OCI-LY7 (cell line): ENCODE measurements around the gene FAM216A. TPM values are rescaled to one million over a fixed set of nuclear protein-coding genes. Genes with fewer than 3 reads are reported as not detected.

Source experiments
- BruUV-seq: library from RNA; stranded (reverse); fragments of 400-500 nt; replicated peaks from 2 replicates; lab custom pipeline; 2021; lab: Mats Ljungman, UMichigan
- CTCF ChIA-PET: fragments of 300-600 bp; sonication (Branson Sonifier 250); formaldehyde crosslinking; loops from one replicate; lab custom pipeline; 2022; ENCODE audit warnings: antibody characterized with exemption; ENCODE audit not compliant: unreplicated experiment; lab: Charles Lee
- POLR2A ChIA-PET: fragments of 300-600 bp; sonication (Branson Sonifier 250); formaldehyde crosslinking; loops from one replicate; lab custom pipeline; 2022; ENCODE audit warnings: antibody characterized with exemption; lab: Charles Lee
- DNase-seq: peaks from one replicate; pipeline ENCODE4 v3.0.0-alpha.2; 2015; ENCODE audit warnings: low spot score
- H2AFZ ChIP-seq: fragments of 200-600 bp; sonication (generic), shearing (Covaris generic); 2 replicates; pipeline ENCODE4 v1.6.1; 2014; ENCODE audit warnings: mild to moderate bottlenecking, antibody characterized with exemption, low read length, moderate library complexity
- H3K27ac ChIP-seq: fragments of 200-600 bp; sonication (generic); 2 replicates; pipeline ENCODE4 v1.5.1; 2014; ENCODE audit warnings: mixed run types, low read depth, mild to moderate bottlenecking, moderate library complexity, low read length, inconsistent platforms; ENCODE audit not compliant: poor library complexity, severe bottlenecking
- H3K36me3 ChIP-seq: fragments of 200-600 bp; sonication (generic); 2 replicates; pipeline ENCODE4 v1.6.1; 2014; ENCODE audit warnings: mild to moderate bottlenecking, antibody characterized with exemption, low read length, moderate library complexity, mixed read lengths; ENCODE audit not compliant: insufficient read depth
- H3K4me1 ChIP-seq: fragments of 200-600 bp; sonication (generic); 2 replicates; pipeline ENCODE4 v1.5.1; 2014; ENCODE audit warnings: mild to moderate bottlenecking, low read length; ENCODE audit not compliant: insufficient read depth, poor library complexity, severe bottlenecking
- H3K4me2 ChIP-seq: fragments of 200-600 bp; sonication (generic); 2 replicates; pipeline ENCODE4 v1.6.1; 2014; ENCODE audit warnings: mild to moderate bottlenecking, low read length
- H3K4me3 ChIP-seq: fragments of 200-600 bp; sonication (generic); 2 replicates; pipeline ENCODE4 v1.5.1; 2014; ENCODE audit warnings: mild to moderate bottlenecking, low read depth, low read length; ENCODE audit not compliant: poor library complexity, severe bottlenecking
- H3K79me2 ChIP-seq: fragments of 200-600 bp; sonication (generic); 2 replicates; pipeline ENCODE4 v1.6.1; 2016; ENCODE audit warnings: low read depth, mild to moderate bottlenecking, low read length, moderate library complexity, mixed read lengths; ENCODE audit not compliant: insufficient read depth
- H3K9me2 ChIP-seq: fragments of 200-600 bp; sonication (generic); 2 replicates; pipeline ENCODE4 v1.6.1; 2016; ENCODE audit warnings: mild to moderate bottlenecking, low read length, mixed read lengths; ENCODE audit not compliant: insufficient read depth
- H3K9me3 ChIP-seq: fragments of 200-600 bp; sonication (generic); 2 replicates; pipeline ENCODE4 v1.6.1; 2014; ENCODE audit warnings: mild to moderate bottlenecking, mixed run types, low read length, mixed read lengths
- H4K20me1 ChIP-seq: fragments of 200-600 bp; sonication (generic); 2 replicates; pipeline ENCODE4 v1.6.1; 2014; ENCODE audit warnings: mild to moderate bottlenecking, antibody characterized with exemption, low read length, moderate library complexity, mixed read lengths; ENCODE audit not compliant: insufficient read depth
- CTCF ChIP-seq: fragments of 200-600 bp; sonication (generic); conservative IDR thresholded peaks from 2 replicates; pipeline ENCODE4 v1.5.1; 2014; ENCODE audit warnings: mild to moderate bottlenecking, antibody characterized with exemption, low read length, moderate library complexity, mixed read lengths
- EZH2phosphoT487 ChIP-seq: fragments of 200-600 bp; sonication (generic); IDR thresholded peaks from 2 replicates; pipeline ENCODE4 v1.6.1; 2018; ENCODE audit warnings: low read depth, borderline replicate concordance, mild to moderate bottlenecking, mixed run types, antibody characterized with exemption, low read length, moderate library complexity, mixed read lengths
- intact Hi-C: fragments of 100-400 bp; cut with micrococcal nuclease; formaldehyde crosslinking; loops from one replicate; pipeline ENCODE4 v1.10.0; 2022; ENCODE audit not compliant: unreplicated experiment
- total RNA-seq, 2 experiments: library from RNA; depleted of rRNA in 1 of 2; stranded (reverse); fragments of >200 nt in 1 of 2; shearing (Covaris generic) in 1 of 2; gene quantifications; 2 replicates each; pipeline ENCODE4 v1.2.3, GENCODE V29; 2014 to 2022

The FAM216A gene
- total RNA-seq, 2 experiments from 2014 or later, result 62.4 to 62.5 TPM

GRCh38 chr12:110436231-110436630 lies 32.4 kb upstream of the FAM216A start:
- Histone ChIP-seq H2AFZ (no peak overlapping the region), H3K4me3 (no peak overlapping the region), H3K4me1 (no peaks in the 10 kb centered on the region), H3K79me2 (peaks cover 2% of the 10 kb centered on the region; the same call in 1 of the 2 replicates), H3K36me3 (peaks cover 74% of the 10 kb centered on the region), H3K4me2 (no peak overlapping the region), H4K20me1 (no peaks in the 10 kb centered on the region), H3K9me3 (no peaks in the 10 kb centered on the region), H3K9me2 (no peaks in the 10 kb centered on the region), H3K27ac (no peak overlapping the region)
- no peak for DNase-seq
- CTCF ChIA-PET, result interaction anchor here (0.5 kb wide), 1 partner anchor 655 kb away, joined by 3 read pairs; no protein-coding TSS in a partner anchor
- TSS peak; percentile 52 for BruUV-seq
- POLR2A ChIA-PET, result interaction anchor here (0.6 kb wide), 1 partner anchor 164 kb away, joined by 3 read pairs; no protein-coding TSS in a partner anchor
- no peak for TF ChIP-seq EZH2phosphoT487
- no peak for TF ChIP-seq CTCF
- intact Hi-C loops, result no loop called here

- no peaks in the 10 kb centered on the region for H4K20me1 ChIP-seq
- DNase-seq, result no peak
- ChIA-PET POLR2A (interaction anchor here (0.7 to 0.8 kb wide), 2 partner anchors 13 to 87 kb away, joined by 3 to 5 read pairs; no protein-coding TSS in a partner anchor), CTCF (no interaction called here)
- H3K4me2 ChIP-seq, result no peak overlapping the region
- intact Hi-C loops, result no loop called here
- peaks cover 95% of the 10 kb centered on the region for H3K36me3 ChIP-seq
- no peak overlapping the region for H3K4me3 ChIP-seq
- H3K79me2 ChIP-seq, result peaks cover 60% of the 10 kb centered on the region
- no peak overlapping the region for H2AFZ ChIP-seq
- no peak overlapping the region for H3K27ac ChIP-seq
- H3K4me1 ChIP-seq, result peaks cover 23% of the 10 kb centered on the region
- no peaks in the 10 kb centered on the region for H3K9me3 ChIP-seq
- H3K9me2 ChIP-seq, result no peaks in the 10 kb centered on the region
- no TSS peak for BruUV-seq
- TF ChIP-seq EZH2phosphoT487, result no peak
- no peak for TF ChIP-seq CTCF
These were observed 24.2 kb upstream of the FAM216A start for GRCh38 chr12:110444455-110444854.
